Neural progenitor cell (in vitro differentiated cells): ENCODE data around the gene EDIL3.

Experiments used
- CTCF ChIP-seq: fragments of 200-600 bp; sonication (generic); IDR thresholded peaks from 2 replicates; pipeline ENCODE4 v1.5.1; 2017; ENCODE audit warnings: antibody characterized with exemption, mild to moderate bottlenecking
- EZH2 ChIP-seq: fragments of 200-600 bp; sonication (generic); IDR thresholded peaks from 2 replicates; pipeline ENCODE4 v1.6.1; 2017; ENCODE audit warnings: antibody characterized with exemption, mild to moderate bottlenecking, moderate library complexity
- EZH2phosphoT487 ChIP-seq: fragments of 200-600 bp; sonication (generic); IDR thresholded peaks from 2 replicates; pipeline ENCODE4 v1.6.1; 2017; ENCODE audit warnings: antibody characterized with exemption

- TF ChIP-seq EZH2 (no peak), EZH2phosphoT487 (no peak), CTCF (no peak)
Measured at GRCh38 chr5:84360056-84360455, 24.6 kb downstream of the EDIL3 start.
